ENCODE measurements around the gene TP73. TPM values are rescaled to one million over a fixed set of nuclear protein-coding genes. Genes with fewer than 3 reads are reported as not detected.

The TP73 gene
- total RNA-seq, 1 experiment from 2014 or later: 19.2 TPM

DNA sequence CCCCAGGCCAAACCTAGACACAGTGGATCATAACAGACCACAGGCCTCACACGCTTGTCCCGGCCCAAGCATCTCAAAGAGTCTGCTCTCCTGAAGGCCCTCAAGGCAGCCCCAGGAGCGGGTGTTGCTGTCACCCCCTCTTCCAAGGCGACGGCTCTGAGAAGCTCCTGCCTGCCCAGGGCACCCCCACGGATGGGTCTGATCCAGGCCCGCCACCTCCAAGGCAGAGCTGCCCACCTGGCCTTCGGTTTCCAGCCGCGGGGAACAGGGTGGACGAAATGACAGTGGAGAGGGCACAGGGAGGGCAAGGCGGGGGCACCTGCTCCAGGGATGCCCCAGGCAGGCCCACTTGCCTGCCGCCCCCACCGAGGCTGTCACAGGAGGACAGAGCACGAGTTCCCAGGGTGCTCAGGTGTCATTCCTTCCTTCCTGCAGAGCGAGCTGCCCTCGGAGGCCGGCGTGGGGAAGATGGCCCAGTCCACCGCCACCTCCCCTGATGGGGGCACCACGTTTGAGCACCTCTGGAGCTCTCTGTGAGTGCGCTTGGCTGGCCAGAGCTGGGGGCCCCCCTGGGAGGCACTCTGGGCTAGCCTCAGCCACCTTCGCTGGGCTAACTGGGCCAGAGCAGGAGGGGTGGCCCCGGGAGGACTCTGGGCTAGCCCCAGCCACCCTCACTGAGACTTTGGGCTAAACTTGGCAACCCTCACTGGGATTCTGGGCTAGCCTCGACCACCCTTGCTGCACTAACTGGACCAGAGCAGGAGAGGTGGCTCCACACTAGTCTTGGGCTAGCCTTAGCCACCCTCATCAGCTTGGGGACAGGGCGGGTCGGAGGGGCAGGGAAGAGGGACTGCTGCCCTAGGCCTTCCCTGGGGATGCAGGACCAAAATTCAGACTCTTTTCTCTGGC lies 29.8 kb downstream of the TP73 start:
- Histone ChIP-seq H3K4me1 (ENCODE audit: control insufficient read depth in 1 of 2, insufficient read depth in 2 of 2, low read length in 2 of 2) (peaks cover 7 to 19% of the 10 kb centered on the region in 2 experiments; a peak in 3 of 4 replicates), H4K20me1 (ENCODE audit: insufficient read depth) (no peaks in the 10 kb centered on the region), H3K9me3 (ENCODE audit: control insufficient read depth in 1 of 2, insufficient read depth in 1 of 2, low read depth in 1 of 2, low read length in 2 of 2) (no peaks in the 10 kb centered on the region), H3K36me3 (ENCODE audit: control insufficient read depth in 1 of 2, insufficient read depth in 2 of 2, low read length in 2 of 2) (no peaks in the 10 kb centered on the region), H2AFZ (ENCODE audit: low read depth, low read length, poor library complexity, severe bottlenecking) (no peak overlapping the region), H3K4me2 (ENCODE audit: low read length) (no peak overlapping the region), H3K79me2 (ENCODE audit: insufficient read depth, low read length) (peaks cover 11% of the 10 kb centered on the region; the same call in 1 of the 2 replicates), H3K4me3 (replicated peaks in 1 of 2; ENCODE audit: low read depth in 1 of 2, low read length in 2 of 2) (no peak overlapping the region), H3K9me2 (ENCODE audit: insufficient read depth) (no peaks in the 10 kb centered on the region), H3K27ac (ENCODE audit: low read depth, low read length) (no peak overlapping the region; the same call in 1 of the 2 replicates), H3K27me3 (ENCODE audit: insufficient read depth, low read length) (no peaks in the 10 kb centered on the region), H3K9ac (ENCODE audit: low read length) (no peak overlapping the region)
- RAD21 ChIA-PET (ENCODE audit: low non-redundant PET in 1 of 2, low total read pairs in 2 of 2, uncharacterized antibody in 2 of 2, unreplicated experiment in 2 of 2): no interaction called here
- DNase-seq (ENCODE audit: low read depth, low spot score) (no peak), ATAC-seq (no peak)
- intact Hi-C loops (cut with micrococcal nuclease): no loop called here
- TF ChIP-seq, protein P1, sequence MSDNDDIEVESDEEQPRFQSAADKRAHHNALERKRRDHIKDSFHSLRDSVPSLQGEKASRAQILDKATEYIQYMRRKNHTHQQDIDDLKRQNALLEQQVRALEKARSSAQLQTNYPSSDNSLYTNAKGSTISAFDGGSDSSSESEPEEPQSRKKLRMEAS (IDR thresholded peaks at IDR 0.05): no peak
- TF ChIP-seq, protein P2, sequence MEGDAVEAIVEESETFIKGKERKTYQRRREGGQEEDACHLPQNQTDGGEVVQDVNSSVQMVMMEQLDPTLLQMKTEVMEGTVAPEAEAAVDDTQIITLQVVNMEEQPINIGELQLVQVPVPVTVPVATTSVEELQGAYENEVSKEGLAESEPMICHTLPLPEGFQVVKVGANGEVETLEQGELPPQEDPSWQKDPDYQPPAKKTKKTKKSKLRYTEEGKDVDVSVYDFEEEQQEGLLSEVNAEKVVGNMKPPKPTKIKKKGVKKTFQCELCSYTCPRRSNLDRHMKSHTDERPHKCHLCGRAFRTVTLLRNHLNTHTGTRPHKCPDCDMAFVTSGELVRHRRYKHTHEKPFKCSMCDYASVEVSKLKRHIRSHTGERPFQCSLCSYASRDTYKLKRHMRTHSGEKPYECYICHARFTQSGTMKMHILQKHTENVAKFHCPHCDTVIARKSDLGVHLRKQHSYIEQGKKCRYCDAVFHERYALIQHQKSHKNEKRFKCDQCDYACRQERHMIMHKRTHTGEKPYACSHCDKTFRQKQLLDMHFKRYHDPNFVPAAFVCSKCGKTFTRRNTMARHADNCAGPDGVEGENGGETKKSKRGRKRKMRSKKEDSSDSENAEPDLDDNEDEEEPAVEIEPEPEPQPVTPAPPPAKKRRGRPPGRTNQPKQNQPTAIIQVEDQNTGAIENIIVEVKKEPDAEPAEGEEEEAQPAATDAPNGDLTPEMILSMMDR (IDR thresholded peaks at IDR 0.05 in 2 of 3, conservative IDR thresholded peaks at IDR 0.05 in 1 of 3; ENCODE audit: borderline replicate concordance in 1 of 3, insufficient read depth in 1 of 3, low read depth in 2 of 3, low read length in 2 of 3): no peak
- TF ChIP-seq, protein P3, sequence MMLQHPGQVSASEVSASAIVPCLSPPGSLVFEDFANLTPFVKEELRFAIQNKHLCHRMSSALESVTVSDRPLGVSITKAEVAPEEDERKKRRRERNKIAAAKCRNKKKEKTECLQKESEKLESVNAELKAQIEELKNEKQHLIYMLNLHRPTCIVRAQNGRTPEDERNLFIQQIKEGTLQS (IDR thresholded peaks at IDR 0.05): no peak
- TF ChIP-seq RAD21 (IDR thresholded peaks at IDR 0.05; ENCODE audit: low read depth): no peak
- no peak for TF ChIP-seq CBX3 (IDR thresholded peaks at IDR 0.05; ENCODE audit: low read depth)
- no peak for TF ChIP-seq EZH2 (IDR thresholded peaks at IDR 0.05)
- TF ChIP-seq FOSL1 (IDR thresholded peaks at IDR 0.05; ENCODE audit: low read depth): no peak
- no peak for TF ChIP-seq SP1 (IDR thresholded peaks at IDR 0.05; ENCODE audit: low read depth)
- no peak for TF ChIP-seq TCF7L2 (IDR thresholded peaks at IDR 0.05; ENCODE audit: borderline replicate concordance, extremely low read depth, insufficient read depth, insufficient read length)
- TF ChIP-seq ZNF274 (IDR thresholded peaks at IDR 0.05; ENCODE audit: low read depth, low read length): no peak
- TF ChIP-seq, protein P4, sequence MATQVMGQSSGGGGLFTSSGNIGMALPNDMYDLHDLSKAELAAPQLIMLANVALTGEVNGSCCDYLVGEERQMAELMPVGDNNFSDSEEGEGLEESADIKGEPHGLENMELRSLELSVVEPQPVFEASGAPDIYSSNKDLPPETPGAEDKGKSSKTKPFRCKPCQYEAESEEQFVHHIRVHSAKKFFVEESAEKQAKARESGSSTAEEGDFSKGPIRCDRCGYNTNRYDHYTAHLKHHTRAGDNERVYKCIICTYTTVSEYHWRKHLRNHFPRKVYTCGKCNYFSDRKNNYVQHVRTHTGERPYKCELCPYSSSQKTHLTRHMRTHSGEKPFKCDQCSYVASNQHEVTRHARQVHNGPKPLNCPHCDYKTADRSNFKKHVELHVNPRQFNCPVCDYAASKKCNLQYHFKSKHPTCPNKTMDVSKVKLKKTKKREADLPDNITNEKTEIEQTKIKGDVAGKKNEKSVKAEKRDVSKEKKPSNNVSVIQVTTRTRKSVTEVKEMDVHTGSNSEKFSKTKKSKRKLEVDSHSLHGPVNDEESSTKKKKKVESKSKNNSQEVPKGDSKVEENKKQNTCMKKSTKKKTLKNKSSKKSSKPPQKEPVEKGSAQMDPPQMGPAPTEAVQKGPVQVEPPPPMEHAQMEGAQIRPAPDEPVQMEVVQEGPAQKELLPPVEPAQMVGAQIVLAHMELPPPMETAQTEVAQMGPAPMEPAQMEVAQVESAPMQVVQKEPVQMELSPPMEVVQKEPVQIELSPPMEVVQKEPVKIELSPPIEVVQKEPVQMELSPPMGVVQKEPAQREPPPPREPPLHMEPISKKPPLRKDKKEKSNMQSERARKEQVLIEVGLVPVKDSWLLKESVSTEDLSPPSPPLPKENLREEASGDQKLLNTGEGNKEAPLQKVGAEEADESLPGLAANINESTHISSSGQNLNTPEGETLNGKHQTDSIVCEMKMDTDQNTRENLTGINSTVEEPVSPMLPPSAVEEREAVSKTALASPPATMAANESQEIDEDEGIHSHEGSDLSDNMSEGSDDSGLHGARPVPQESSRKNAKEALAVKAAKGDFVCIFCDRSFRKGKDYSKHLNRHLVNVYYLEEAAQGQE (IDR thresholded peaks at IDR 0.05; ENCODE audit: low read depth): no peak
- TF ChIP-seq, protein P5, sequence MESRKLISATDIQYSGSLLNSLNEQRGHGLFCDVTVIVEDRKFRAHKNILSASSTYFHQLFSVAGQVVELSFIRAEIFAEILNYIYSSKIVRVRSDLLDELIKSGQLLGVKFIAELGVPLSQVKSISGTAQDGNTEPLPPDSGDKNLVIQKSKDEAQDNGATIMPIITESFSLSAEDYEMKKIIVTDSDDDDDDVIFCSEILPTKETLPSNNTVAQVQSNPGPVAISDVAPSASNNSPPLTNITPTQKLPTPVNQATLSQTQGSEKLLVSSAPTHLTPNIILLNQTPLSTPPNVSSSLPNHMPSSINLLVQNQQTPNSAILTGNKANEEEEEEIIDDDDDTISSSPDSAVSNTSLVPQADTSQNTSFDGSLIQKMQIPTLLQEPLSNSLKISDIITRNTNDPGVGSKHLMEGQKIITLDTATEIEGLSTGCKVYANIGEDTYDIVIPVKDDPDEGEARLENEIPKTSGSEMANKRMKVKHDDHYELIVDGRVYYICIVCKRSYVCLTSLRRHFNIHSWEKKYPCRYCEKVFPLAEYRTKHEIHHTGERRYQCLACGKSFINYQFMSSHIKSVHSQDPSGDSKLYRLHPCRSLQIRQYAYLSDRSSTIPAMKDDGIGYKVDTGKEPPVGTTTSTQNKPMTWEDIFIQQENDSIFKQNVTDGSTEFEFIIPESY (IDR thresholded peaks at IDR 0.05; ENCODE audit: extremely low read depth, insufficient replicate concordance, low read length): no peak
- no peak for TF ChIP-seq CEBPB (IDR thresholded peaks at IDR 0.05; ENCODE audit: low read depth)
- CTCF ChIA-PET: no interaction called here
- POLR2A ChIA-PET: interaction anchor here (0.5 kb wide), 1 partner anchor 72 kb away, joined by 3 read pairs; no protein-coding TSS in a partner anchor
- no TSS peak for BruUV-seq (replicated peaks)
